ENCODE data around the gene UBA6.

The UBA6 gene

DNA sequence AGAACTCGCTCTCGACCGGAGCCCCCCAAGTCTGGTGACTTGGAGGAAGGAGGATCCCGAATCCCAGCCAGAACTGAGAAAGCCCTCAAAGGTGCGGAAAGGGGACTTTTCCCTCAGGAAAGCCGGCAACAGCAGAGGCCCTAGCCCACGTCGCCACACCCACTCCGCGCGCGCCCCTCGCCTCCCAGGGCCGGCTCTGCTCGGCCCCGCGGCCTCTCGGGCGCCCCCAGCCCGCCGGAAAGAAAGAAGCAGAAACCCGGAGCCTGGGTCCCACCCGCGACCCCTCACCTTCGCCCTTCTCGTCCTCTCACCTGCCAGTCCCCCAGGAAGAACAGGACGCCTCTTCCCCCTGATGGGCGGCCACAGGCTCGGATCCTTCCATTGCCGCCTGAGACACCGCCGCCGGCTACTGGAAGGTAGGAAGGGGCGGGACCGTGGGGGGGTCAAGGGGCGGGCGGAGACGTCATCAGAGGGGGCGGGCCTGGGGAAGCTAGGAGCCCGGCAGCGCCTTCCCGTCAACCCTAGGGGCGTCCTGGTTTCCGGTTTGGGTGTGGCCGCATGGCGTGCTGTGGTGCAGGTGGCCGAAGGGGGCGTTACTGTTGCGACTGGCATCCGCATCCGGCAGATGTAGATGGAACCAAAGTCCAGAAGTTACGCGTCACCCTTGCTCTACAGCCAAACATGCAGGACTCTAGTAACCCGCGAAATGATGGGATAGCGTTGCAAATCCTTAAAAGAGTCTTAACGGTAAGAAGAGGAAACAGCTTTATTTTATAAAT, at the start of gene UBA6:
UBA6 (minus strand) TSS at position 418 of the 779 bp plus-strand sequence; CDS start at position 382, 36 bp downstream.
- H3K27me3 ChIP-seq: no peaks in the 10 kb centered on the region
- intact Hi-C loops (cut with DNase I; ENCODE audit: low total_unique reads): loop anchor here (2.0 kb wide), 1 partner anchor 156 kb away; the partner anchor contains the start of gene CENPC
- peak within 1 kb of the TSS; percentile 90 to 98 for H3K27ac ChIP-seq
- TF ChIP-seq, protein P1, sequence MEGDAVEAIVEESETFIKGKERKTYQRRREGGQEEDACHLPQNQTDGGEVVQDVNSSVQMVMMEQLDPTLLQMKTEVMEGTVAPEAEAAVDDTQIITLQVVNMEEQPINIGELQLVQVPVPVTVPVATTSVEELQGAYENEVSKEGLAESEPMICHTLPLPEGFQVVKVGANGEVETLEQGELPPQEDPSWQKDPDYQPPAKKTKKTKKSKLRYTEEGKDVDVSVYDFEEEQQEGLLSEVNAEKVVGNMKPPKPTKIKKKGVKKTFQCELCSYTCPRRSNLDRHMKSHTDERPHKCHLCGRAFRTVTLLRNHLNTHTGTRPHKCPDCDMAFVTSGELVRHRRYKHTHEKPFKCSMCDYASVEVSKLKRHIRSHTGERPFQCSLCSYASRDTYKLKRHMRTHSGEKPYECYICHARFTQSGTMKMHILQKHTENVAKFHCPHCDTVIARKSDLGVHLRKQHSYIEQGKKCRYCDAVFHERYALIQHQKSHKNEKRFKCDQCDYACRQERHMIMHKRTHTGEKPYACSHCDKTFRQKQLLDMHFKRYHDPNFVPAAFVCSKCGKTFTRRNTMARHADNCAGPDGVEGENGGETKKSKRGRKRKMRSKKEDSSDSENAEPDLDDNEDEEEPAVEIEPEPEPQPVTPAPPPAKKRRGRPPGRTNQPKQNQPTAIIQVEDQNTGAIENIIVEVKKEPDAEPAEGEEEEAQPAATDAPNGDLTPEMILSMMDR (IDR thresholded peaks at IDR 0.05): peak; percentile 37 to 38
- H3K36me3 ChIP-seq: no peaks in the 10 kb centered on the region
- DNase-seq: peak; percentile 94 to 96
- peaks cover 0 to 14% (median 7%) of the 10 kb centered on the region in 4 donors for H3K4me1 ChIP-seq
- no peaks in the 10 kb centered on the region for H3K9me3 ChIP-seq
- peak within 1 kb of the TSS; percentile 85 to 97 for H3K4me3 ChIP-seq

DNA sequence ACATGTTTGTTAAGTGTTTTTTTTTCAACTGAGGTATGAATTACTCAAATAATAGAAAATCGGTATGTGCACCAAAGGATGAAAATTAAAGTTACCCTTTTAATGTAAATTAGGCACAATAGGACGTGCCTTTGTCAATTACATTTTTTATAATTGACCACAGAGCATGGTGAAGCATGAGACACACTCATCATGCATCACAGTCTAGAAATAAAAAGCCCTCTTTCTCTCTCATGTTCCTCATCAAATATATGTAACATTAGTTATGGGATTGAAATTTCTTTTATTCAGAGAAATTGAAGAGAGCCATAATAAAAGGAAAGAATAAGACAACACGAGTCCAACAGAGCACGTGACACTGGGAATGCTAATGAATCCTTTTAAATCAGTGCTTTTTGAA, 49.7 kb upstream of the UBA6 start:
- no peak for DNase-seq
- Histone ChIP-seq H3K4me1 (peaks cover 0 to 4% (median 0%) of the 10 kb centered on the region in 4 donors), H3K27ac (no peak overlapping the region), H3K9me3 (no peaks in the 10 kb centered on the region), H3K4me3 (no peak overlapping the region), H3K36me3 (no peaks in the 10 kb centered on the region), H3K27me3 (no peaks in the 10 kb centered on the region)
- TF ChIP-seq, protein P1 (IDR thresholded peaks at IDR 0.05): no peak
- intact Hi-C loops (cut with DNase I; ENCODE audit: low total_unique reads): no loop called here

DNA sequence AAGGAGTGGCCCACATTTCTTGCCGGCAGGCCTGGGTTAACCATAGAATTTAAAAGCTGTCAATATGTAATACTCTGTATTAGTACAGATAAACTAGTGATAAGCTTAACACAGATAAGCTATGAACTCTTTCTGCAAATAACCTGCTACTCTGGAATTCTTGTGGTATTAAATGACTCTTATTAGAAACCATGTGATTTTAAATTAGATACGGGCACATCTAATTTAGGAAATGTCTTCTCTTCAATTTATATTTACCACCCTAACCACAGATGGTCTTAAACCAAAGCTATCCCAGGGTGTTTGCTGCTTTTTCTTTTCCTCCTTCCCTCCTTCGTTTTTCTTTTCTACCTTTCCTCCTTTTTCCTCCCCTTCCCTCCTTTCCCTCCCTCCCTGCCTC, 48.3 kb upstream of the UBA6 start:
- Histone ChIP-seq H3K36me3 (no peaks in the 10 kb centered on the region), H3K27me3 (no peaks in the 10 kb centered on the region), H3K4me3 (no peak overlapping the region), H3K4me1 (peaks cover 0 to 4% (median 0%) of the 10 kb centered on the region in 4 donors), H3K9me3 (no peaks in the 10 kb centered on the region), H3K27ac (no peak overlapping the region)
- DNase-seq: no peak
- intact Hi-C loops (cut with DNase I; ENCODE audit: low total_unique reads): no loop called here
- TF ChIP-seq, protein P1 (IDR thresholded peaks at IDR 0.05): no peak

DNA sequence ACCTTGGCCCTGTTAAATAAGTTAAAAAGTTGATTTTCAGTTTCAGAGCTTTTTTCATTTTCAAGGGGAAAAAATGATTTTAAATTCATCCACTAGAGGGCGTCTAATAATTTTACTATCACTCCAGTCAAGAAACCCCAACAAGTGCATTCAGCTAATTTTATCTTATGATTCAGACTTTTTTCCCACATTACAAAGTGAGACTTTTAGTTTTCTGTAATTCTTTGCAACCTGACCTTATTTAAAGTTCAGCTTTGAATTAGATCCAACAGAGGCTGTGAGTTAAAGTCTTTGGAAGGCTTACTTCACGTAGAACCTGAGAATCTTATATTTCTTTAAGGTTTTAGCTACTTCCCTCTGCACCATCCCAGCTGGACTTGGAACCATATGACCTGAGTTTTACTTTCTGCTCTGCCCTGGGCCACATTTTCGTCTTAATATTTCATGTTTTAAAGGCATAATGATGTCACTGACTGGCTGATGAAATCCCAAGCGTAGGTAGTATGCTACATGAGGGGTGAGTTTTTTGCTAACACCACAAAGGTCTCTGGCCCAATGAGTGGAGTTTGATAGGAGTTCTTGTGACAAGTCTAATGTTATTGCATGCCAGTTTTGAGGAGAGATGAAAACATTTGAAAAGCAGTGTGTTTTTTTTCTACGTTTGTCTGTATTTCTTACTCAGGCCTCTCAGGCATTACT, 46.0 kb upstream of the UBA6 start:
- peaks cover 0 to 4% (median 0%) of the 10 kb centered on the region in 4 donors for H3K4me1 ChIP-seq
- no peak overlapping the region for H3K4me3 ChIP-seq
- no peaks in the 10 kb centered on the region for H3K36me3 ChIP-seq
- H3K9me3 ChIP-seq: no peaks in the 10 kb centered on the region
- H3K27ac ChIP-seq: no peak overlapping the region
- no peaks in the 10 kb centered on the region for H3K27me3 ChIP-seq
- TF ChIP-seq, protein P1 (IDR thresholded peaks at IDR 0.05): peak; percentile 33 to 55
- no peak for DNase-seq
- intact Hi-C loops (cut with DNase I; ENCODE audit: low total_unique reads): no loop called here

DNA sequence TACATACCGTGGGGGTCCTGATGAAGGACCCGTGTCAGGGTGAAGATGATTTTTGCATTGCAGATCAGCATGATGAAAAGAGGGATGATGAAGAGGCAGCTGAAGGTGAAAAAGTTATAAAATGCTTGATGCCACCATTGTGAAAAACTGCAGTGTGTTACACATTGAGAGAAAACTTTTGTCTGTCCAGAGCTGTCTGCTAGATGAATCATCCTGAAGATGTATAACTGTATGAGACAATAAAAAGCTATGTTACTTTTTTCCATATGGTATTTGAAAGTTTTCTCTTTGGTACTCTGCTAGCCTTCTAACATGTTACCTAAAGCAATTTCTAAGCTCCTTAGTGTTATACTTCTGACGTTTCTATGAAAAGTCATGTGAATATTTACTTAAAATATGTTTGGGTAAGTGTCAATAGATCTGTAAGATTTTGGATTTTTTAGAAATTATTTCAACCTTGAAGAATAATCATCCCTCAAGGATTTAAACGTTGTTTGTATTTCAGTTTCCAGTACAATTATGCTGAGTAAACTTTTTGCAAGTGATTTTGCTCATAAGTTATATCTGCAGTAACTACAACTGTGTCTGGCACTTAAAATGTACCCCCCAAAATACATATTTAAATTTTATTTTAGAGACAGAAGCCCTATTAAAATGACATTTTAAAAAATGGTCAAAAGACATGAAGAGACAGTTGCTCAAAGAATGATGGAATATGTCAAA, 43.8 kb upstream of the UBA6 start:
- no peaks in the 10 kb centered on the region for H3K9me3 ChIP-seq
- H3K4me3 ChIP-seq: no peak overlapping the region
- H3K4me1 ChIP-seq: peaks cover 0 to 4% (median 0%) of the 10 kb centered on the region in 4 donors
- no peak overlapping the region for H3K27ac ChIP-seq
- no peaks in the 10 kb centered on the region for H3K36me3 ChIP-seq
- intact Hi-C loops (cut with DNase I; ENCODE audit: low total_unique reads): no loop called here
- no peaks in the 10 kb centered on the region for H3K27me3 ChIP-seq
- TF ChIP-seq, protein P1 (IDR thresholded peaks at IDR 0.05): no peak
- DNase-seq: no peak

Measured in tibial artery (tissue), 4 donors.